GM12892 (cell line): ENCODE data around the gene AATF.

Source experiments
- DNase-seq: peaks from one replicate; pipeline ENCODE4 v3.0.0; 2011; ENCODE audit not compliant: insufficient read length
- FAIRE-seq: peaks from 2 replicates; lab custom pipeline; 2011; peaks lifted over from hg19 to GRCh38; lab: Jason Lieb, UNC
- POLR2A ChIP-seq: IDR thresholded peaks from 2 replicates; pipeline ENCODE4 v1.6.1; 2011; ENCODE audit warnings: low read depth, low read length, control low read depth
- POLR2AphosphoS5 ChIP-seq: IDR thresholded peaks from 2 replicates; pipeline ENCODE4 v1.6.1; 2011; ENCODE audit warnings: low read depth, low read length, control low read depth
- TAF1 ChIP-seq: IDR thresholded peaks from 2 replicates; pipeline ENCODE4 v1.6.1; 2011; ENCODE audit warnings: low read depth, mild to moderate bottlenecking, control low read depth, low read length, borderline replicate concordance

Gene AATF

DNA sequence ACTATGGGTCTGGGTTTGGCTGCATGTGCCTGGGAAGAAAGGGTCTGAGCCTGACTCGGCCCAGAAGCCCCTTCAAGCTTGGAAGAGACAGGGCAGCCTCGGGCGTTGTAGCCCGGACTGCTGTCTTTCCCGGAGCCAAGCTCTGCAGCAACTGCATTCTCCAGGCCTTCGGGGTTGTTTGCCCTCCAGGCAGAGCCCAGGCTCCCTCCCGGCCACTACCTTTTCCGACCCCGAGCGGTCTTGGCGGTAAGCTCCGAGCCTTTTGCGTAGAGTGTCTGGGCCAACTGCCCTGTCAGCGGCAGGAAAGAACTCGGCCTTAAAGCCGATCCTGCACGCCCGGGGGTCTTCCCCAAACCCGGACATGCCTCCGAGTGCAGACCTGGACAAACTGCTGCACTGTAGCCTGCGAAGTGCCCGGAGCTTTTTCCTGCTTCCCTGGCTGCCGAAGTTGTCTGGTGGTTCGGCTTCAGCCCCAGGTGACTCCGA, 10.1 kb upstream of the AATF start:
- TF ChIP-seq POLR2AphosphoS5 = no peak
- no peak for TF ChIP-seq POLR2A
- TF ChIP-seq TAF1 = no peak
- FAIRE-seq = no peak
- no peak for DNase-seq

GRCh38 chr17:36939052-36939801, 9.5 kb upstream of the AATF start:
- DNase-seq (no peak), FAIRE-seq (no peak)
- TF ChIP-seq POLR2AphosphoS5 (no peak), POLR2A (no peak), TAF1 (no peak)

GRCh38 chr17:36939802-36940312, 8.9 kb upstream of the AATF start:
- FAIRE-seq = no peak
- no peak for TF ChIP-seq POLR2A
- no peak for TF ChIP-seq TAF1
- no peak for TF ChIP-seq POLR2AphosphoS5

DNA sequence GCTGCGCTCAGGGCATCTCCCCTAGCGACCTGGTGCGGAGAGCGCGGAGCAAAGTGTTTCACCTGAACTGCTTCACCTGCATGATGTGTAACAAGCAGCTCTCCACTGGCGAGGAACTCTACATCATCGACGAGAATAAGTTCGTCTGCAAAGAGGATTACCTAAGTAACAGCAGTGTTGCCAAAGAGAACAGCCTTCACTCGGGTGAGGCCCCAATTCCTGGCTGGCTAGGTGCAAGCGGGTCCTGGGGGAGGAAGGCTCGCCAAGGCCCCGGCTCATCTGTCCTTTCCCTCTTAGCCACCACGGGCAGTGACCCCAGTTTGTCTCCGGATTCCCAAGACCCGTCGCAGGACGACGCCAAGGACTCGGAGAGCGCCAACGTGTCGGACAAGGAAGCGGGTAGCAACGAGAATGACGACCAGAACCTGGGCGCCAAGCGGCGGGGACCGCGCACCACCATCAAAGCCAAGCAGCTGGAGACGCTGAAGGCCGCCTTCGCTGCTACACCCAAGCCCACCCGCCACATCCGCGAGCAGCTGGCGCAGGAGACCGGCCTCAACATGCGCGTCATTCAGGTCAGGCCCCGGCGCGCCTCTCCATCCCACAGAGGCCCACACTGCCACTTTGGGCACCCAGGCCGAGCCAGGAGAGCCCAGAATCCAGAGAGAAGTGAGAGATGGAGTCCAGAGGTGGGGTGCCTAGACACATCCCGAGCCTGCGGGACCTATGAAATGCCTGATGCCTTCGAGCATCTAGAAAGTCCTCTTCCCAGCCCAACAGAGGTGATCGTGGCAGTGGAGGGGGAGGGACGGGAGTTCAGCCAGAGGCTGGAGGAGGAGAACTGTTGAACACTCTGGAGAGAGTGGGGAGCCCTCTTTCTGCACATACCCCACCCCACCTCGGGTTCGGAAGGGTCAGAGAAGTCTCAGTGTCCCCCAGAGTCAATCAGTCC, 8.2 kb upstream of the AATF start:
- FAIRE-seq = no peak
- no peak for DNase-seq
- TF ChIP-seq TAF1 (no peak), POLR2AphosphoS5 (no peak), POLR2A (no peak)

More at GRCh38 chr17:36939802-36940312, 8.9 kb upstream of the AATF start:
- DNase-seq = no peak

- FAIRE-seq (no peak), DNase-seq (no peak)
- no peak for TF ChIP-seq TAF1
- TF ChIP-seq POLR2A = no peak
- no peak for TF ChIP-seq POLR2AphosphoS5
These were observed 7.3 kb upstream of the AATF start for GRCh38 chr17:36941265-36942010.

DNA sequence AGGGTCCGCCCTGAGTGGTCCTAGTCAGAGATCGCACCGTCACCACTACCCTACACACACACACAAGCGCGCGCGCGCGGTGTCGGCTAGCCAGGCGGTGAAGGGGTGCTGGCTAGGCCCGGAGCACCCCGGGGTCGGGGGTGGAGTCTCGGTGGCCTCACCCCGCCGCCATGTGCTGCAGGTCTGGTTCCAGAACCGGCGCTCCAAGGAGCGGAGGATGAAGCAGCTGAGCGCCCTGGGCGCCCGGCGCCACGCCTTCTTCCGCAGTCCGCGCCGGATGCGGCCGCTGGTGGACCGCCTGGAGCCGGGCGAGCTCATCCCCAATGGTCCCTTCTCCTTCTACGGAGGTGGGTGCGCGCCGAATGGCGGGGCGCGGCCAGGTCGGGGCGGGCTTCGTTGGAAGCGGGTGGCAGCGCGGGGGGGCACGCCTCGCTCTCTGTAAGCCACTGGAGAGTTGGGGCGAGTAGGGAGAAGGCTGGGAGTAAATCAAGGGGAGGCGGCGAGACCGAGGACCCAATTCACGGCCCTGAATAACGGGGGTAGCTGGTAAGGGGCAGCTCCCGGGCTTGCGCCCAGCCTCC, 6.6 kb upstream of the AATF start:
- TF ChIP-seq POLR2AphosphoS5 (no peak), POLR2A (no peak), TAF1 (no peak)
- FAIRE-seq (no peak), DNase-seq (no peak)

DNA sequence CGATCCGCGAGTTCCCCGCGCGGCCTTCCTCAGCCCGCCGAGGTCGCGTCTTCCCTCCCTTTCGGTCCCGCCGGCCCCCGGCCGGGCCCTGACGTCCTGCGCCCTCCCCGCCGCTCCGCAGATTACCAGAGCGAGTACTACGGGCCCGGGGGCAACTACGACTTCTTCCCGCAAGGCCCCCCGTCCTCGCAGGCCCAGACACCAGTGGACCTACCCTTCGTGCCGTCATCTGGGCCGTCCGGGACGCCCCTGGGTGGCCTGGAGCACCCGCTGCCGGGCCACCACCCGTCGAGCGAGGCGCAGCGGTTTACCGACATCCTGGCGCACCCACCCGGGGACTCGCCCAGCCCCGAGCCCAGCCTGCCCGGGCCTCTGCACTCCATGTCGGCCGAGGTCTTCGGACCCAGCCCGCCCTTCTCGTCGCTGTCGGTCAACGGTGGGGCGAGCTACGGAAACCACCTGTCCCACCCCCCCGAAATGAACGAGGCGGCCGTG, 6.1 kb upstream of the AATF start:
- TF ChIP-seq POLR2AphosphoS5 (no peak), POLR2A (no peak), TAF1 (no peak)
- FAIRE-seq = no peak
- DNase-seq = no peak

DNA sequence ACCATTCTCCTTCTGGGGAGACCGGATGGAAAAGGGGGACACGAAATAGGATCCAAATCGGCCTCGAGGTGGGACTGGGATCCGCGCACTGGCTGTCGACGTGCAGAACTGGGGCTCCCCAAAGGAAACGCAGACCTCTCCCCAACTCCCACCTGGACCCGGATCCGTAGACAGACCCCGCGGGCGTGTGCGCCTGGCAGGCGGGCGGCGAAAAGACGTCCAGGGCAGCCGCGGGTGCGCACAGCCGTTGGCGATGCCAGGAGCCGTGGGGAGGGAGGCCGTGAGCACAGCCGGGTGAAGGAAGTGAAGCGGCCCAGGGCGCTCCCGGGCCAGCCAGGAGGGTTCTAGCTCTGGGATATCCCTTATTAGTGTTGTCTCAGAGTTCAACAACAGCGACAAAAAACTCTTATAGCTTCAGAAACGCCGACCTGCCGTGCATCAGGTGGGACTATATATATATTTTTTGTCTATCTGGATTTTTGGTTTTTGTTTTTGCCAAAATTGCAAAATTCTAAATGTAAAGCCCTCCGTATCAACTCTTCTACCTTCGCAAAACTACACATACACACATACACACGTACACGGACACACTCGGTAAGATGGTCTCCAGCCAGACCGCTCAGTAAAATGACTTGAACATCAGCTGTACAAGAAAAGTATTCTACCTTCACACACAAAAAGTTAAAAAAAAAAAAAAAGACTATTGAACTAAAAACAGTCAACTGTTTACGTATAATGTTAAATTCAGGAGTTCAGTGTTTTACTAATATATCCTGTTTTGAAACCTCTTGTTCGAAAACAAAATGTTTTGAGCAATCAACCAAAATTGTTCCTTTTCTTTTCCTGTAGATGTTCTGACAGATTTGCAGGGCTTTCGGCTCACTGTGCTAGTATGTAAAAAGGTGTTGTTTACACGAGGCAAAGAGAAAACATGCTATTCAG, 5.2 kb upstream of the AATF start:
- FAIRE-seq = no peak
- TF ChIP-seq POLR2AphosphoS5 = no peak
- no peak for TF ChIP-seq POLR2A
- no peak for TF ChIP-seq TAF1
- DNase-seq = no peak

- FAIRE-seq = no peak
These were observed 4.2 kb upstream of the AATF start for GRCh38 chr17:36944553-36944952.

DNA sequence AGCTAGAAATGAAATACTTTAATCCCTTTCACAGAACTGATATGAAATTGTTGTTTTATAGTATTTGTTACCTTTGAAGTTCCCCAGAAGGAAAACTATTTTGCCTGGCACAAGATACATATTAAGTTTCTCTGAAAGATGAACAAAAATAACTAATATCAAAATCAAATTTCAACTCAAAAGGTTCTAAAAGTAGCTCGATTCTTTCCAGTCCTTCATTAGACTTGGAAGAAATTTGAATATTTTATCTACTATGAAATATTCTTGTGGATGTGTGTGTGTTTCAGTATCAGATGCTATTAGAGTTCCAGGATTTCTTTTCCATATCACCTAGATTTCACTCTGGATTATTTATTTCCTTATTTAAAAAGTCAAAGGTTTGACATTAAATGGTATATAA, 3.6 kb upstream of the AATF start:
- TF ChIP-seq POLR2A (no peak), TAF1 (no peak), POLR2AphosphoS5 (no peak)
- FAIRE-seq (no peak), DNase-seq (no peak)

More at GRCh38 chr17:36944553-36944952, 4.2 kb upstream of the AATF start:
- DNase-seq = no peak
- TF ChIP-seq POLR2A = no peak
- TF ChIP-seq POLR2AphosphoS5 = no peak
- TF ChIP-seq TAF1 = no peak
